Stomach smooth muscle (tissue), 2 donors: Measurements from ENCODE around the gene FZD8.

Experiments used
- H3K27ac ChIP-seq: one replicate; pipeline ENCODE4 v1.7.0; 2013; ENCODE audit warnings: mild to moderate bottlenecking, low read length, inconsistent platforms
- H3K27me3 ChIP-seq, 2 donors: one replicate each; pipeline ENCODE4 v1.7.0; 2013; ENCODE audit warnings: low read length in 2 of 2; ENCODE audit not compliant: insufficient read depth in 2 of 2, control insufficient read depth in 1 of 2
- H3K36me3 ChIP-seq, 2 donors: one replicate each; pipeline ENCODE4 v1.7.0; 2013; ENCODE audit warnings: low read length in 2 of 2; ENCODE audit not compliant: control insufficient read depth in 2 of 2, insufficient read depth in 2 of 2
- H3K4me1 ChIP-seq: one replicate; pipeline ENCODE4 v1.7.0; 2013; ENCODE audit warnings: low read length; ENCODE audit not compliant: control insufficient read depth, insufficient read depth
- H3K4me3 ChIP-seq, 2 donors: one replicate each; pipeline ENCODE4 v1.7.0; 2013; ENCODE audit warnings: low read length in 2 of 2
- H3K9ac ChIP-seq, 2 donors: one replicate each; pipeline ENCODE4 v1.7.0; 2013; ENCODE audit warnings: low read length in 2 of 2, mild to moderate bottlenecking in 1 of 2
- H3K9me3 ChIP-seq, 2 donors: one replicate each; pipeline ENCODE4 v1.7.0; 2013; ENCODE audit warnings: low read length in 2 of 2; ENCODE audit not compliant: control insufficient read depth in 2 of 2
- donor health status: healthy.
- donor health status: Pancreatic carcinoma.

FZD8 gene

DNA sequence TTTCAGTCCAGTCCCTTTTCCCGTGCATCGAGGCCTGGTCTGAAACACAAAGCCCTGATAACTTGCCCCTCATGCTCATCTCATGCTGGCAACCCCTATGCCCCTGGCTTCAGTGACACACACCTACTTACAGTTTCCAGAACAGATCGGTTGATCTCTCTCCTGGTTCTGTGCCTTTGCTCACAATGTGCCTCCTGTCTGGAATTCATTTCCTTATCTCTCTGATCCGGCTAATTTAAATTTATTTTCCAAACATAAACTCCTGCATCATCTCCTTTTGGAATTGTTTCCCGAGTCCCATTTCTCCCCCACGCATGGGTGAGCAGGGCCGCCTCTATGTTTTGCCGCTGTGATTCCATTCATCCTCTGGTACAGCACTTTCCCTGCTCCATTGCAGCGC, 25.9 kb upstream of the FZD8 start:
- no peak overlapping the region for H3K9ac ChIP-seq
- no peaks in the 10 kb centered on the region for H3K36me3 ChIP-seq
- no peaks in the 10 kb centered on the region for H3K9me3 ChIP-seq
- H3K4me1 ChIP-seq = no peaks in the 10 kb centered on the region
- H3K27ac ChIP-seq = no peak overlapping the region
- no peak overlapping the region for H3K4me3 ChIP-seq
- H3K27me3 ChIP-seq = no peaks in the 10 kb centered on the region

DNA sequence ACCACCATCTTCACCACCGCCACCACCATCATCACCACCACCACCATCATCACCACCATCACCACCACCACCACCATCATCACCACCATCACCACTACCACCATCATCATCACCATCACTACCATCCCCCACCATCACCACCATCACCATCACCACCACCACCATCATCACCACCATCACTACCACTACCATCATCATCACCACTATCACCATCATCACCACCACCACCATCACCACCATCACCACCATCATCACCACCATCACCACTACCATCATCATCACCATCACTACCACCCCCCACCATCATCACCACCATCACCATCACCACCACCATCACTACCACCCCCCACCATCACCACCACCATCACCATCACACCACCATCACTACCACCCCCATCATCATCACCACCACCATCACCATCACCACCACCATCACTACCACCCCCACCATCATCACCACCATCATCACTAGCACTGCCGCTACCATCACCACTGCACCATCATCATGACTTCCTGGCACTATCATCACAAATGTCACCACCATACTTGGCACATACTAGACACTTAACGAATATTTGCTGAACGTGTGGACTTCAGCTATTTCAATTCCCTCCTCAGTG, 25.3 kb upstream of the FZD8 start:
- H3K4me1 ChIP-seq = no peaks in the 10 kb centered on the region
- no peak overlapping the region for H3K4me3 ChIP-seq
- H3K27ac ChIP-seq = no peak overlapping the region
- H3K36me3 ChIP-seq = no peaks in the 10 kb centered on the region
- no peaks in the 10 kb centered on the region for H3K9me3 ChIP-seq
- H3K9ac ChIP-seq = no peak overlapping the region
- no peaks in the 10 kb centered on the region for H3K27me3 ChIP-seq

DNA sequence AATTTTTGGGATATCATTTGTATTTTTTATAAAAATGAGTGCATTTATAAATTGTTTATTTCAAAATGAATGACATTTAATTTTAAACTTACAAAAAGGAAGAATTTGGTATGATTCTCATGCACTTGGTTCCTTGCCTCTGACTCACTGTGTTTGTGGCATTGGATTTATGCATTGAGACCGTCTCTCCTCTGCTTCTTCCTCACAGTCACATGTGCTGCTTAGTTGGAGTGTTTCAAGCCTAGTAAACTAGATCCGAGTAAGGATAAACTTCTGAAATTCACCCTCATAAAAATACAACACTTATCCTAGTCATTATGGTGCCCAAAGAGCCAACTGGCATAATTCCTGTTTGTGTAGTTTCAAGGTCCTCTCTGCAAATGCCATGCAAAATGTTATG, 19.1 kb upstream of the FZD8 start:
- H3K4me3 ChIP-seq = no peak overlapping the region
- no peaks in the 10 kb centered on the region for H3K4me1 ChIP-seq
- no peak overlapping the region for H3K9ac ChIP-seq
- no peaks in the 10 kb centered on the region for H3K9me3 ChIP-seq
- no peaks in the 10 kb centered on the region for H3K36me3 ChIP-seq
- no peaks in the 10 kb centered on the region for H3K27me3 ChIP-seq
- no peak overlapping the region for H3K27ac ChIP-seq

DNA sequence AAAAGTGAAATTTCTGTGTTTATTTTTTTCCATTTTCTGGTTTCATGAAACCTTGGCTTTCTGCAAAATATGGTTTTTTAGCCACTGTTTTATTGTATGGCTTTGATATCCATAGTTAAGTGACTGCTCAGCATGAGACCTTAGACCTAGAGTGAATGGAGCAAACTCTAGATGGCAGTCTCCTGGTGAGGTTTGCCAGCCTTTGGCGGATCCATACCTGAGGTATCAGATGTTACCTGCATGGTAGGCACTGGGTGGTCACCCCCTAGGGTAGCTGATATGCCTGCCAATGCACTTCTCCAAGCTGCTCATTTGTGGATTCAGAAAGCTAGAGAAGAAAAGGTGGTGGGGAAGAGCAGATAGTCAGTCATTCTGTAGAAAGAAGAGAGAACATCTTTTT, 17.4 kb upstream of the FZD8 start:
- H3K4me3 ChIP-seq = no peak overlapping the region
- no peaks in the 10 kb centered on the region for H3K36me3 ChIP-seq
- H3K27me3 ChIP-seq = no peaks in the 10 kb centered on the region
- no peaks in the 10 kb centered on the region for H3K9me3 ChIP-seq
- H3K27ac ChIP-seq = no peak overlapping the region
- H3K4me1 ChIP-seq = no peaks in the 10 kb centered on the region
- no peak overlapping the region for H3K9ac ChIP-seq

- H3K4me3 ChIP-seq = no peak overlapping the region
- H3K36me3 ChIP-seq = no peaks in the 10 kb centered on the region
- no peak overlapping the region for H3K27ac ChIP-seq
- no peaks in the 10 kb centered on the region for H3K4me1 ChIP-seq
- H3K9me3 ChIP-seq = no peaks in the 10 kb centered on the region
- no peak overlapping the region for H3K9ac ChIP-seq
- no peaks in the 10 kb centered on the region for H3K27me3 ChIP-seq
Observed at GRCh38 chr10:35657621-35658020, 15.5 kb upstream of the FZD8 start.

DNA sequence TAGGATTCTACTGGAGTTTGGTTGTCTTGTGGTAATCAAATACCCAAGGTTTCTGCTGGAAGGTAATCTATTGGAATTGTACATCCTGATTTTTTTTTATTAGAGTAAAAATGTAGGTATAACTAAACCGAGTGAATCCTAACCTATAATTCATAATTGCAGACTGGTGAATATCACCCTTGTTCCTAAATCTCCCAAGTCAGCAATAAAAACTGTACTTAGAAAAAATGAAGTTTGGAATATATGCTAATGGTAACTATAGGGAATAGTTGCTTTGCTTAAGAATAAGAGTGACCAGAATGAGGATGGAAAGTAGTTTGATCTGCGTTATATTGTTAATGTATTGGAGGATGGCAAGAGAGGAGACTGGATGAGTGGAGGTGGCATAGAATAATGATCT, 10.7 kb upstream of the FZD8 start:
- no peaks in the 10 kb centered on the region for H3K27me3 ChIP-seq
- H3K9me3 ChIP-seq = no peaks in the 10 kb centered on the region
- H3K9ac ChIP-seq = no peak overlapping the region
- no peak overlapping the region for H3K4me3 ChIP-seq
- H3K4me1 ChIP-seq = no peaks in the 10 kb centered on the region
- H3K27ac ChIP-seq = no peak overlapping the region
- H3K36me3 ChIP-seq = no peaks in the 10 kb centered on the region

- Histone ChIP-seq H3K9me3 (peaks cover 0 to 3% of the 10 kb centered on the region in 2 donors), H3K4me1 (no peaks in the 10 kb centered on the region), H3K27ac (no peak overlapping the region), H3K9ac (no peak overlapping the region), H3K27me3 (no peaks in the 10 kb centered on the region), H3K4me3 (no peak overlapping the region), H3K36me3 (no peaks in the 10 kb centered on the region)
Observed at GRCh38 chr10:35650894-35651293, 8.8 kb upstream of the FZD8 start.

DNA sequence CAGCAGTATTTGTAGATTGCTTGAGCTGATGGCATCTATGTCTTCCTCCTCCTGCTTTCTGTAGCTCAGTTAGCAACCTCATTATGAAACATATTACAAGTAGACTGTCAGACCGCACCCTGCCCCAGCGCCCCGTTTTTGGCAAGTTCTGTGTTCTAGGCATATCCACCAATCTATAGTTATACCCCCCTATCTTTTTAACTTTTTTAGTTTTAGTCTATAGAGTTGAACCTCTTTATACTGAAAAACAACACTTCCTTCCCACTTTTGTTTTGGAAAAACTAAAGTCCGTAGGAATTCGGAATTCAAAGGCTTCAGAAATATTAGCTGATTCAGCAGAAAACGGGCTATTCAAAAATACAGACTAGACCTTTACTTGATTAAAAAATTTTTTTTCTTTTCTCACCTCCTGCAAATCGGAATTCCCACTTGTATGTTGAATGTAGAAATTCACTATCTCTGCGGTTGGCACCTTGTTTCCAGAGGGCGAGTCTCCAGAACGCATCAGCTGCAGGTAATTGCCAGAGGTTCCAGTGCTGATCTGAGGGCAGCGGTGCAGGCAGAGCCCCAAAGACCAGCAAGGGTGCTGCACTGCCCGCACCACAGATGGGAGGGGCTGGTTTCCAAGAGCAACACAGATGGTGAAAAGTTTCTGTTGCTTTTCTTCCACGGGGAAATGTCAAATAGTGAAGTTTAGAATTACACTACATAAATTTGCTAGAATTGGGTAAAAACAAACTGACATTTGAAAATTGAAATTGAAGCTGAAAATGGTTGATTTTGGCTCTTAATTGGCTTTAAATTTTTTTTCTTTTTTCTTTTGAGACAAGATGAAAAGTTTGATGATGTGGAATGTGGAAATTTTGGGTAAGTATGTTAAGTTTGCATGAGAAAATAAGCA, 2.2 kb upstream of the FZD8 start:
- Histone ChIP-seq H3K9me3 (peaks cover 0 to 3% of the 10 kb centered on the region in 2 donors), H3K36me3 (no peaks in the 10 kb centered on the region), H3K27ac (peak overlapping the region; percentile 31), H3K4me3 (peak overlapping the region; percentile 82 to 88), H3K4me1 (peaks cover 21% of the 10 kb centered on the region), H3K27me3 (no peaks in the 10 kb centered on the region), H3K9ac (peak overlapping the region in 1 of 2 donors; percentile 43)

DNA sequence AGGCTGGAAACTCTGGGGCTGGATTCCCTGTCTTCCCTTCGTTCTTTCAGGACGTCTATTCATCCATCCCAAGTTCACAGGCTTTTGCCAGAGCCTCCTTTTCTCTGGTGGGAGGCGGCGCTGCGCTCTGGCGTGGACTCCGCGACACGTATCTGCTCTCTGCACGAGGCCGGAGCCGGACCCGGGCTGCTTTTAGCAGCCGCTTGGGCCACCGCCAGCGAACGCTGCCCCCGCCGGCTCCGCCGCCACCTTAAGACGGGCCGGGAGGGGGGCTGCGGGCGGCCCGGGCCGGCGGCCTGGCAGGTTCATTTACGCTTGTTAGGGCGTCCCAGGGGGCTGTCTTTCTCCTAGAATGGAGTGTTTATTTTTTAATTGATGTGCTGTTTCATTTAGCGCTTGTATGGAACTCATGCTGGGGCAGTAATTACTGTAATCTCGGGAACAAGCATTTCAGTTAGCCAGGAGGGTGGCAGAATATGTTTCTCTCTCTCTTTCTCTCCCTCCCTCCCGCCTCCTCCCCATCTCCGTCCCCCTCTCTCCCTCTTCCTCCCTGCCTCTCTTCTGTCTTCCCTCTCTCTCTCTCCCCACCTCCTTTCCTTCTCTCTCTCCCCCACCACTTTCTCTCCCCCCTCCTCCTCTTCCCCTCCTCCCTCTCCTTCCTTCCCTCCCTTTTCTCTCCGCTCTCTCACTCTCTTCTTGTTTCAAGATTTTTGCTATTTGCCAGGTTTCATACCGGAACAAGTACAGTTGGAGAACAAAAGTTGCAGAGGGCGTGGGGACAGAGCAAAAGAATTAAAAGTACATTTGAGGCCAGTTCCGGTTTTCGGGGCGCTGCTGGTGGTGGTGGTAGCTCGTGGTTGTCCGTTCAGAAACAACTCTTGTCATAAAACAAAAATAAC, 1.3 kb upstream of the FZD8 start:
- H3K9ac ChIP-seq = peak overlapping the region; percentile 55 to 63
- peak overlapping the region; percentile 31 for H3K27ac ChIP-seq
- H3K4me3 ChIP-seq = peak overlapping the region; percentile 82 to 88
- no peaks in the 10 kb centered on the region for H3K36me3 ChIP-seq
- H3K27me3 ChIP-seq = no peaks in the 10 kb centered on the region
- peaks cover 0 to 3% of the 10 kb centered on the region in 2 donors for H3K9me3 ChIP-seq
- peaks cover 25% of the 10 kb centered on the region for H3K4me1 ChIP-seq

- H3K36me3 ChIP-seq = no peaks in the 10 kb centered on the region
- no peak overlapping the region for H3K27ac ChIP-seq
- peak overlapping the region; percentile 82 to 88 for H3K4me3 ChIP-seq
- peak overlapping the region; percentile 55 to 63 for H3K9ac ChIP-seq
- peaks cover 25% of the 10 kb centered on the region for H3K4me1 ChIP-seq
- peaks cover 0 to 3% of the 10 kb centered on the region in 2 donors for H3K9me3 ChIP-seq
- H3K27me3 ChIP-seq = no peaks in the 10 kb centered on the region
Observed at GRCh38 chr10:35642793-35643114, 658 bp upstream of the FZD8 start.
